ENCODE results near the gene DDX43.

- no peak for TF ChIP-seq CTCF (conservative IDR thresholded peaks at IDR 0.05 in 1 of 2, IDR thresholded peaks at IDR 0.05 in 1 of 2; ENCODE audit: low read depth in 1 of 2, low read length in 2 of 2)
- no peak for TF ChIP-seq EZH2 (IDR thresholded peaks at IDR 0.05; ENCODE audit: low read length, missing control alignments)
Observed at GRCh38 chr6:73409395-73409794, 14.8 kb downstream of the DDX43 start.

Measured in fibroblast of lung (primary cell).